HG03159 (cell line): Measurements from ENCODE around the gene SEMA6C.
"Not testable (repeated sequence)": the region's sequence is repeated elsewhere in the genome, so short reads cannot be mapped to it uniquely, and the experiment has no call there.

ENCODE experiments used
- ATAC-seq: cut with Tn5 transposase; IDR thresholded peaks from one replicate; pipeline ENCODE4 v1.9.1; 2021; ENCODE audit warnings: mild to moderate bottlenecking, moderate library complexity; ENCODE audit not compliant: unreplicated experiment

SEMA6C gene

GRCh38 chr1:151130987-151131586 lies 15.3 kb downstream of the SEMA6C start:
- peak; percentile 88 for ATAC-seq

- no peak for ATAC-seq
Observed at GRCh38 chr1:151128800-151129199, 17.6 kb downstream of the SEMA6C start.

DNA sequence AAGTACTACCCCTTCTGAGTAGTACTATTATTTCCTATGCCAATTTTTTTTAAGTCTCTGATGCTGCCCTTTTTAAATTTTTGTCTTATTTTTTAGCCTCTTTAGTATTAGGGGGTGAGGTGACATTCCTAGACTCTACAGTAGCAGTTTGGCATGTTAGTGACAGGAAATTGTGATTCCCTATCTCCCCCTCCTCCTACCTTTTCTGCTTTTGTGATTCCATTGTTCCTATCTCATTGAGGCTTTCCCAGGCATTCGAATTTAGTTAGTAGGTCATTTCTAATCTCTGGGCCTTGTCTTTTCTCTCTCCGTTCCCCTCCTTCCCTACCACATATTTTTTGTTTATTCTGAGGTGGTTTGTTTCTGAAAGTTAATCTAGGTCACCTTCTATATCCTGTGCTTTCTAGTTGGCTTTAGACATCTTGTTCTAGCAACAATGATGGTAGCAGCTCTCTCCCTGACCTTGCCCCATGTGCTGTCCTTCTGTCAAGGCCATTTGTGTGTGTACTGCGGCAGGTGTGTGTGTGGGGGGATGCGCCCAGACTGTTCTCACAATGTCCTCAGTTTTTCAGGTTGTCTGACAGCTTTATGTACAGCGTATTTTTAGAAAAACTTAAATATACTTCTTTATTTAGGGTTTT lies 21.5 kb downstream of the SEMA6C start:
- no peak for ATAC-seq

- ATAC-seq, result no peak
Observed at GRCh38 chr1:151113877-151114276, 32.6 kb downstream of the SEMA6C start.

DNA sequence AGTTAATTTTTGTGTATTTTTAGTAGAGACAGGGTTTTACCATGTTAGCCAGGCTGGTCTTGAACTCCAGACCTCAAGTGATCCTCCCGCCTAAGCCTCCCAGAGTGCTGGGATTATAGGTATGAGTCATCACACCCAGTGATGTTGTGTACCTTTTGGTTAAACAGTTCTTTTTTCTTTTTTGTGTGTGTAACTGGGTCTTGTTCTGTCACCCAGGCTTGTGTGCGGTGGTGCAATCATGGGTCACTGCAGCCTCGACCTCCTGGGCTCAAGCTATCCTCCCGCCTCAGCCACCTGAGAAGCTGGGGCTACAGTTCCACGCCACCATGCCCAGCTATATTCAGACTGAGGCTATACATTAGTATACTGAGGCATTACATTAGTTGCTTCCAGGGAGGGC lies 38.1 kb downstream of the SEMA6C start:
- no peak for ATAC-seq

- no peak for ATAC-seq
Observed at GRCh38 chr1:151106894-151107293, 39.5 kb downstream of the SEMA6C start.

GRCh38 chr1:151104630-151105029 lies 41.8 kb downstream of the SEMA6C start:
- ATAC-seq, result no peak

- ATAC-seq, result no peak
Observed at GRCh38 chr1:151098126-151098525, 48.3 kb downstream of the SEMA6C start.

- not testable (repeated sequence) for ATAC-seq
Observed at GRCh38 chr1:151097426-151097825, 49.0 kb downstream of the SEMA6C start.

DNA sequence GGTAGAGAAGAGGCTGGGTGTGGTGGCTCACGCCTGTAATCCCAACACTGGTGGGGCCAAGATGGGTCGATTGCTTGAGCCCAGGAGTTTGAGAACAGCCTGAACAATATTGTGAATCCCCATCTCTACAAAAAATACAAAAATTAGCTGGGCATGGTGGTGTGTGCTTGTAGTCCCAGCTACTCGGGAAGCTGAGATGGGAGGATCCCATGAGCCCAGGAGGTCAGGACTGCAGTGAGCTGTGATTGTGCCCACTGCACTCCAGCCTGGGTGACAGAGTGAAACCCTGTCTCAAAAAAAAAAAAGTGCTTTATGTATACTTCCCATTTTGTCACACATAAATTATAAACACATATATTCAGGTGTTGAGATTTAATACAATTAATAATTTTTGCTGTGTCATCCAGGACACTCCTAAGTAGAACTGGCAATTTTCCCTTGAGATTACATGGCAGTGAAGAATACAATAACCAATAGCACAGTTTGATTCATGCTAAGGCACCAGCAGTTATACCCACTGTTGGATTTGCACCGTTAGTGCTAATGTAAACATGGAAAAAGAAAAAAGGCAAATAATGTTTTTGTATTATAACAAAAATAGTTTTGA lies 60.4 kb downstream of the SEMA6C start:
- ATAC-seq, result no peak
